ENCODE results near the gene LELP1. TPM values are rescaled to one million over a fixed set of nuclear protein-coding genes. Genes with fewer than 3 reads are reported as not detected.
"Not testable (repeated sequence)": the region's sequence is repeated elsewhere in the genome, so short reads cannot be mapped to it uniquely, and the experiment has no call there.

Gene LELP1
- total RNA-seq, result not detected in 2 replicates

DNA sequence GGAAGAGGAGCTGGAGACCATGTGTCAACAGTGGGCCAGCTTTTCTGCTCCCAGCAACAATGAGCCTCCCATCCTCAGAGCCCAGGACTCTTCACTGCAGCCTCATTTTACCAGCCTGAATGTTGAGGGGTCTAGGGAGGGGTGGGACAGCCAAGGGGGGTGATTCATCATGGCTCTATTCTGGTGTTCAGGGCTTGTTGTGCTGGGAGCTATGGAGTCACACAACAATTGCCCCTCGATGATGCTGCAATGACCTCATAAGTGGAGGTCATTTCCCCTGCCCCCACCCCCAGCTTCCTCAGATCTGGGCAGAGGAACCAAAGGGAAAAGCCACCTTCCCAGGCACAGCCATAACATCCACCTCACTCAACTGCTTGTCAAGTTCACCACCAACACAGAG, at the start of gene LELP1:
LELP1 (plus strand) TSS at position 301 of the 400 bp plus-strand sequence. CDS start 1,278 bp downstream, outside the sequence.
- TF ChIP-seq, protein P1, sequence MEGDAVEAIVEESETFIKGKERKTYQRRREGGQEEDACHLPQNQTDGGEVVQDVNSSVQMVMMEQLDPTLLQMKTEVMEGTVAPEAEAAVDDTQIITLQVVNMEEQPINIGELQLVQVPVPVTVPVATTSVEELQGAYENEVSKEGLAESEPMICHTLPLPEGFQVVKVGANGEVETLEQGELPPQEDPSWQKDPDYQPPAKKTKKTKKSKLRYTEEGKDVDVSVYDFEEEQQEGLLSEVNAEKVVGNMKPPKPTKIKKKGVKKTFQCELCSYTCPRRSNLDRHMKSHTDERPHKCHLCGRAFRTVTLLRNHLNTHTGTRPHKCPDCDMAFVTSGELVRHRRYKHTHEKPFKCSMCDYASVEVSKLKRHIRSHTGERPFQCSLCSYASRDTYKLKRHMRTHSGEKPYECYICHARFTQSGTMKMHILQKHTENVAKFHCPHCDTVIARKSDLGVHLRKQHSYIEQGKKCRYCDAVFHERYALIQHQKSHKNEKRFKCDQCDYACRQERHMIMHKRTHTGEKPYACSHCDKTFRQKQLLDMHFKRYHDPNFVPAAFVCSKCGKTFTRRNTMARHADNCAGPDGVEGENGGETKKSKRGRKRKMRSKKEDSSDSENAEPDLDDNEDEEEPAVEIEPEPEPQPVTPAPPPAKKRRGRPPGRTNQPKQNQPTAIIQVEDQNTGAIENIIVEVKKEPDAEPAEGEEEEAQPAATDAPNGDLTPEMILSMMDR (IDR thresholded peaks at IDR 0.05; ENCODE audit: insufficient read depth, low read depth, low read length), result no peak

DNA sequence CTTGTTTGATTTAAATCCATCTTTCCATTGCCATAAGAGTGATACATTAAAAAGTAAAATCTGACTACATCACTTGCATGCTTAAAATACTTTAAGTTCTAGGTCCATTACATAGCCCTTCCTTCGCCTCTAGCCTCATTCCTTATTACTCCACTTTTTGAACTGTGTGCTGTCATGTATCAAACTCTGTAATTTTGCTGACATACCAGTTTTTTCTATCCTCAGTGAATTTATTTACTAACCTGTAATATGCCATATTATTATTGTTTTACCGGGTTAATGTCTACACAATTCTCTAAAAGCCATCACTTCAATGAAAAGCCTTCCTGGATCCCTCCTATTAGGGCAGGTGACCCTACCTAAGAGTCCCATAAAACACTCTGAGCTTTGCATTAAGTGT, 47.7 kb upstream of the LELP1 start:
- TF ChIP-seq, protein P1 (IDR thresholded peaks at IDR 0.05; ENCODE audit: insufficient read depth, low read depth, low read length), result no peak
- DNase-seq (ENCODE audit: low read depth), result no peak
- H3K4me3 ChIP-seq (ENCODE audit: low read depth, low read length), result no peak overlapping the region

More for the DNA sequence above, at the start of gene LELP1:
- no peak within 1 kb of the TSS for H3K4me3 ChIP-seq (ENCODE audit: low read depth, low read length)
- DNase-seq (ENCODE audit: low read depth), result no peak

DNA sequence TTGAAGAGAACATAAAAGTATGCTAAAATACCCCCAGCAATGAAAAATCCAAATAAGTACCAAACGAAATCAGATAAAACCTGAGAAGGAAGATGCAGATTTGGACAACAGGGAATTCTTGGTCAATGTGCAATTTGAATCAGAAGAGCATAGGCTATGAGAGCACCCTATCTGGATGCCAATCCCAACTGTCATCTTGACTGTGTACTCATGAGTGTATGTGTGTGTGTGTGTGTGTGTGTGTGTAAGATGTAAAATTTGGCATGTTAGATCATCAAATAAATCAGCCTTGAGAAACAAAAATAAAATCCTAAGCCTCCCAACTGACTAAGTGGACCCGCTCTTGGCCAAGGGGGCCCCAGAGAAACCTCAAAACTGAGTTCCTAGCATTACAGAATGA, 34.5 kb upstream of the LELP1 start:
- TF ChIP-seq, protein P1 (IDR thresholded peaks at IDR 0.05; ENCODE audit: insufficient read depth, low read depth, low read length), result no peak
- H3K4me3 ChIP-seq (ENCODE audit: low read depth, low read length), result no peak overlapping the region
- DNase-seq (ENCODE audit: low read depth), result no peak

DNA sequence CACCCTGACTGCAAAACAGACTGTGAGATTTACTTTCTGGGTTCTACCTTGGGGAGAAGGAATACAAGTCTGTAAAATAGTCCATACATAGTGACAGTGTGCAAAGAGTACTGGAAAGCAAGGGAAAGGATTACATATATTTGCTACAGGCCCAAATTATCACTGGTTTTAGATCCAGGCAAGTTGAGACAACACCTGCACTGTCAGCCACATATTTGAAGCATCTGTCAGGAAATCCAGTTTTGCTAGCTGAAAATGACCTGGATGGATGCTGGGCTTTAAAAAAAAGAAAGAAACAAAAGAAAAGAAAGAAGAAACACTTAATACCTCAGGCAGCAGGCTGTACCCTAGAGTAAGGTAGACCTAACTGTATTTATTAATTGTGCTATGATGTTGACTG, 28.6 kb upstream of the LELP1 start:
- TF ChIP-seq, protein P1 (IDR thresholded peaks at IDR 0.05; ENCODE audit: insufficient read depth, low read depth, low read length), result no peak
- no peak overlapping the region for H3K4me3 ChIP-seq (ENCODE audit: low read depth, low read length)
- no peak for DNase-seq (ENCODE audit: low read depth)

DNA sequence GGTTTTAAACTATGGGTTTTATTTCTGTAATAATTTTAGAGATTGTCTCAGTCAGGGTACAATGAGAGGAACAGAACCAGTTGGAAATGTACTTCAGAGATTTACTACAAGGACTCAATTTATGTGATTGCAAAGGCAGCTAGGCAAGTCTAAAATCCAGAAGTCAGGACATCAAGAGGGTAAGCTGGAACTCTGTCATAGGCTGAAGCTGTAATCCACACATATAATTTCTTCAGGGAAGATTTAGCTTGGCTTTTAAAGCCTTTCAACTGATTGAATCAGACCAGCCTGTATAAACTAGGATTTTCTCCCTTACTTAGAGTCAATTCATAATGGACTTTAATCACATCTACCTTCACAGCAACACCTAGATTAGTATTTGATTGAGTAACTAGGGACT, 24.3 kb upstream of the LELP1 start:
- no peak overlapping the region for H3K4me3 ChIP-seq (ENCODE audit: low read depth, low read length)
- DNase-seq (ENCODE audit: low read depth), result no peak
- TF ChIP-seq, protein P1 (IDR thresholded peaks at IDR 0.05; ENCODE audit: insufficient read depth, low read depth, low read length), result no peak

DNA sequence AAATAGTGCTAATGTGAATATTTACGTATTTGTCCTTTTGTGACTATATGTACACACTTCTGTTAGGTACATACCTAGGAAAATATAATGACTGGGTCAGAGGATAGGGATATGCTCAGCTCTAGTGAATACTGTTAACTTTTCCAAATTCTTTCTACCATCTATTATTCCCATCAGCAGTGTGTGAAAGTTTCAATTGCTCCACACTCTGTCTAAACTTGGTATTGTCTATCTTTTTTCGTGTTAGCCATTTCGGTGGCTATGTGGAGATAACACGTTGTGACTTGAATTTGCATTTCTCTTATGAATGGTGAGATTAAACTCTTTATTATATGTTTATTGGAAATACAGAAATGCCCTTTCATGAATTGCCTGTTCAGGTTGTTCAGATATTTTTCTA, 22.7 kb upstream of the LELP1 start:
- H3K4me3 ChIP-seq (ENCODE audit: low read depth, low read length), result no peak overlapping the region
- TF ChIP-seq, protein P1 (IDR thresholded peaks at IDR 0.05; ENCODE audit: insufficient read depth, low read depth, low read length), result no peak
- no peak for DNase-seq (ENCODE audit: low read depth)

DNA sequence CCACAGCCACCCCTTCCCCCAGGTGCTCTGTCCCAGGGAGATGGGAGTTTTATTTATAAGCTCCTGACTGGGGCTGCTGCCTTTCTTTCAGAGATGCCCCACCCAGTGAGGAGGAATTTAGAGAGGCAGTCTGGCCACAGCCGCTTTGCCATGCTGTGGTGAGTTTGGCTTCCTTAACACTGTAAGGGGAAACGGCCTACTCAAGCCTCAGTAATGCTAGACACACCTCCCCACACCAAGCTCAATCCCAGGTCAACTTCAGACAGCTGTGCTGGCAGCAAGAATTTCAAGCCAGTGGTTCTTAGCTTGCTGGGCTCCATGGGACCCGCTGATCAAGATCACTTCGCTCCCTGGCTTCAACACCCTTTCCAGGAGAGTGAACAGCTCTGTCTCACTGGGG, 14.9 kb upstream of the LELP1 start:
- DNase-seq (ENCODE audit: low read depth); H3K4me3 ChIP-seq (ENCODE audit: low read depth, low read length): not testable (repeated sequence)

All from fibroblast of villous mesenchyme (primary cell).